NB4 (cell line): ENCODE results near the gene EMD.
"Not testable (repeated sequence)": the region's sequence is repeated elsewhere in the genome, so short reads cannot be mapped to it uniquely, and the experiment has no call there.

Experiments
- DNase-seq: peaks from one replicate; pipeline ENCODE4 v3.0.0; 2010; ENCODE audit warnings: low read depth
- H3K4me3 ChIP-seq: one replicate; pipeline ENCODE4 v1.5.1; 2011; ENCODE audit warnings: mild to moderate bottlenecking, low read depth, low read length, moderate library complexity
- MAX ChIP-seq: IDR thresholded peaks from 2 replicates; pipeline ENCODE4 v1.6.1; 2011; ENCODE audit warnings: low read depth, low read length
- MYC ChIP-seq: IDR thresholded peaks from 2 replicates; pipeline ENCODE4 v1.6.1; 2011; ENCODE audit warnings: low read depth, low read length
- POLR2A ChIP-seq: IDR thresholded peaks from 2 replicates; pipeline ENCODE4 v1.6.1; 2011; ENCODE audit warnings: mild to moderate bottlenecking; ENCODE audit not compliant: insufficient read length; ENCODE audit errors: extremely low read depth
- TF ChIP-seq, protein P1 (sequence below): IDR thresholded peaks from one replicate; pipeline ENCODE4 v1.5.1; 2012; ENCODE audit warnings: low read depth, low read length

Gene EMD

GRCh38 chrX:154378799-154379568, at the start of gene EMD:
Gene EMD, plus strand, starts transcription at chrX:154379295. Its CDS starts 190 bp downstream, at chrX:154379485.
- H3K4me3 ChIP-seq, result peak within 1 kb of the TSS; percentile 62
- peak; percentile 98 for DNase-seq
- TF ChIP-seq, protein P1, sequence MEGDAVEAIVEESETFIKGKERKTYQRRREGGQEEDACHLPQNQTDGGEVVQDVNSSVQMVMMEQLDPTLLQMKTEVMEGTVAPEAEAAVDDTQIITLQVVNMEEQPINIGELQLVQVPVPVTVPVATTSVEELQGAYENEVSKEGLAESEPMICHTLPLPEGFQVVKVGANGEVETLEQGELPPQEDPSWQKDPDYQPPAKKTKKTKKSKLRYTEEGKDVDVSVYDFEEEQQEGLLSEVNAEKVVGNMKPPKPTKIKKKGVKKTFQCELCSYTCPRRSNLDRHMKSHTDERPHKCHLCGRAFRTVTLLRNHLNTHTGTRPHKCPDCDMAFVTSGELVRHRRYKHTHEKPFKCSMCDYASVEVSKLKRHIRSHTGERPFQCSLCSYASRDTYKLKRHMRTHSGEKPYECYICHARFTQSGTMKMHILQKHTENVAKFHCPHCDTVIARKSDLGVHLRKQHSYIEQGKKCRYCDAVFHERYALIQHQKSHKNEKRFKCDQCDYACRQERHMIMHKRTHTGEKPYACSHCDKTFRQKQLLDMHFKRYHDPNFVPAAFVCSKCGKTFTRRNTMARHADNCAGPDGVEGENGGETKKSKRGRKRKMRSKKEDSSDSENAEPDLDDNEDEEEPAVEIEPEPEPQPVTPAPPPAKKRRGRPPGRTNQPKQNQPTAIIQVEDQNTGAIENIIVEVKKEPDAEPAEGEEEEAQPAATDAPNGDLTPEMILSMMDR, result no peak
- TF ChIP-seq POLR2A (peak; percentile 60), MYC (peak; percentile 17; the same call in 1 of the 2 replicates)

GRCh38 chrX:154332561-154332960, 46.5 kb upstream of the EMD start:
- TF ChIP-seq POLR2A, result no peak
- TF ChIP-seq, protein P1, result no peak
- no peak for TF ChIP-seq MAX
- TF ChIP-seq MYC, result no peak

GRCh38 chrX:154333116-154333515, 46.0 kb upstream of the EMD start:
- no peak for TF ChIP-seq MYC
- no peak for TF ChIP-seq MAX
- TF ChIP-seq, protein P1, result no peak
- TF ChIP-seq POLR2A, result no peak
- DNase-seq, result no peak
- H3K4me3 ChIP-seq, result no peak overlapping the region

More at GRCh38 chrX:154332561-154332960, 46.5 kb upstream of the EMD start:
- H3K4me3 ChIP-seq, result no peak overlapping the region
- DNase-seq, result no peak

DNA sequence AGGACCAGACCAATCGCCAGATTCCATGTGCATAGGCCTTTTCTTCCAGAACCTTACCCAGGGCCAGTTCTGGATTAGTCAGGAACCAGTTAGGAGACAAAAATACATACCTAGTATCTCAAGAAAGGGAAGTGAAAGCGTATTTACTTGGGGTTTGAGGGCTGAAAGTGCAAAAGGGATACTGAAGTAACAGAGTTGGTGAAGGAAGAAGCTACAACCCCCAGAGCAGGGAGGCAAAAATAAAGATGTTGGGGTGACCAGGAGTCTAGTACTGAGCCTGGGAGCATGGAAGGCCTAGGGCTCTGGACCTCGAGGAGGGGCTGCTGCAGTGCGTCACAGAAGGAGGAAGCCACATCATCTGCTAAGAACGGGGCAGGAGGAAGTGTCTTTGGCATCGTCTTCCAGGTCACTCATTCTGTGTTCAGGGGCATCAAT, 45.2 kb upstream of the EMD start:
- DNase-seq, result peak; percentile 34
- no peak overlapping the region for H3K4me3 ChIP-seq
- TF ChIP-seq MYC (no peak), POLR2A (no peak), MAX (no peak)
- TF ChIP-seq, protein P1, result no peak

- H3K4me3 ChIP-seq, result no peak overlapping the region
- DNase-seq, result no peak
- TF ChIP-seq MYC (no peak), MAX (no peak), POLR2A (no peak)
- TF ChIP-seq, protein P1, result no peak
Measured at GRCh38 chrX:154334496-154334895, 44.6 kb upstream of the EMD start.

DNA sequence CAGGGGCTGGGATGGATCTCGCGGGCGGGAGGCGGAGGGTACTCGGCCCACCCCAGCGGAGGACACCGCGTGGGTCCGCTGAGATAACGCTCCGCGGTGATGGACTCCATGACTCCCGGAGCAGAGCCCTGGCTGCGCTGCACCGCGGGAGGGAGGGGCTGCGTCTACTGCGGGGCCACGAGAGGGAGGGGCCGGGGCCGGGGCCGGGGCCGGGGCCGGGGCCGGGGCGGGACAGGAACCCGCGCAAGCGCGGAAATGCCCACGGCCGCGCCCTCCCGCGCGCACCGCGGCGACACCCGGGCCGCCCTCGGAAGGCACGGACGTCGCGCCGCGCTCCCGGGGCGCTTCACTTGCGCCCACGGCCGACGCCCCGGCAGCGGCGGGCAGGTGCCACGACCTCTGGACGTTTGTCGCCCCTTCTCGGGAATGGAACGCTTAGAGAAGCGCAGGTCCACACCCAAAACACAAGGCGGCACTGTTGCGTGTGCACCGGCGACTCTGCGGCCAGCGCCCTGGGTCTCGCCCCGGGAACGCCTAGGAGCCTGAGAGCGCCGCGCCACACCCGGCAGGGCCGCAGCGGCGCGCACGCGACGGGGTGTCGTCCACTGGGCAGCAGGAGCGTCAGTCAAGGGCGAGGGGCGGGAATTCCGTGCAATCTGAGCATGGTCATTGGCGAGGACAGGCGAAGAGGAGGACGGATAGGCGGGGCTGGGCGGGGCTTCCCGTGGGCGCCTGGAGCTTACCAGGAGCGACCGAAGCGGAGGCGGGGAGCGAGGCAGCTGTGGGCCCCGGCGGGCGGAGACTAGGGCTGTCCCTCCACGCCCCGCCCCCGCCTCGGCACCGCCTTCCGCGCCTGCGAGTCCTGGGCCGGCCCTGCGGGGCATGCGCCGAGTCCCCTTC, 37.4 kb upstream of the EMD start:
- not testable (repeated sequence) for H3K4me3 ChIP-seq, DNase-seq

GRCh38 chrX:154343063-154343462, 36.0 kb upstream of the EMD start:
- not testable (repeated sequence) for DNase-seq, H3K4me3 ChIP-seq

DNA sequence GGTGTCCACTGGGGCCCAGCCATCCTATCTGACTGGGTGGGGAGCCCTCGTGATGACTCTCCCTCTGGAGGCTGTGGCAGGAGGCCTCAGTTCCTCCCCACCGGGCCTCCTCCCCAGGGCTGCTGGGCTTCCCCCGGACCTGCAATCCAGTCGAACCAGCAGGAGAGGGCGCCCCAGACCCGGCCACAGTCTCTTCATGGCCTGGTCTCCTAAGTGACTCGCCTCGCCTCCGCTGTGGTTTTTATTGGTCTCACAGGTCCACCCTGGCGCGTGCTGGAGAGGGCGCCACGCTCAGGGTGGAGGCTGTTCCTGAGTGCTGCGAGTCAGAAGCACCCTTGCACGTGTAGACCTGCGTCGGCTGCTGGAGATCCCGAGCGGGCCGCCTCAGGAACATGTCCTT, 35.5 kb upstream of the EMD start:
- H3K4me3 ChIP-seq, DNase-seq: not testable (repeated sequence)
